IPS-NIHi11 (cell line): ENCODE measurements around the gene MED25.

Experiments
- DNase-seq: peaks from one replicate; pipeline ENCODE4 v3.0.0; 2012; ENCODE audit warnings: mixed read lengths, low spot score

The MED25 gene

GRCh38 chr19:49799271-49799797 lies 18.8 kb upstream of the MED25 start:
- DNase-seq = no peak

GRCh38 chr19:49799798-49800376 lies 18.2 kb upstream of the MED25 start:
- DNase-seq = peak; percentile 77

DNA sequence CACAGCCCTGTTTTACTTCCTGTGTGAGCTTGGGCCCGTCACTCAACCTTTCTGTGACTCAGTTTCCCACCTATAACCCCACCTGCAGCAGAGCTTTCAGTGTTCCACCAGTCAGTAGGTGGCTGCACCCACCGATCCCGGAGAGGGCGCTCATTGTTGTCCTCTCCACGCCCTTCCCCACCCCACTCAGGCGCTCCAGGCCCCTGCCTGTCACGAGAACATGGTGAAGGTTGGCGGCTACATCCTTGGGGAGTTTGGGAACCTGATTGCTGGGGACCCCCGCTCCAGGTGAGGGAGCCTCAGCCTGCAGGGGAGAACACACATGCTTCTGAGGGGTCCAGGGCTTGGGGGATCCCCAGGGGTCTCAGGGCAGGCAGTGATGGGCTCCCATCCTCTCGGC lies 17.3 kb upstream of the MED25 start:
- no peak for DNase-seq

DNA sequence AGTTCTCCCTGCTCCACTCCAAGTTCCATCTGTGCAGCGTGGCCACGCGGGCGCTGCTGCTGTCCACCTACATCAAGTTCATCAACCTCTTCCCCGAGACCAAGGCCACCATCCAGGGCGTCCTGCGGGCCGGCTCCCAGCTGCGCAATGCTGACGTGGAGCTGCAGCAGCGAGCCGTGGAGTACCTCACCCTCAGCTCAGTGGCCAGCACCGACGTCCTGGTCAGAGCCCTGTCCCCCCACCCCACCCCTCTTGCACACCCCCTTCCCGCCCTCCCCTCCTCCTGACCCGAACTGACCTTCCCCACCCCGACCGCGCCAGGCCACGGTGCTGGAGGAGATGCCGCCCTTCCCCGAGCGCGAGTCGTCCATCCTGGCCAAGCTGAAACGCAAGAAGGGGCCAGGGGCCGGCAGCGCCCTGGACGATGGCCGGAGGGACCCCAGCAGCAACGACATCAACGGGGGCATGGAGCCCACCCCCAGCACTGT lies 16.6 kb upstream of the MED25 start:
- DNase-seq = no peak

GRCh38 chr19:49801966-49802661 lies 16.0 kb upstream of the MED25 start:
- DNase-seq = peak; percentile 91

- no peak for DNase-seq
Observed at GRCh38 chr19:49802836-49803528, 15.1 kb upstream of the MED25 start.

- DNase-seq = no peak
Observed at GRCh38 chr19:49803529-49803856, 14.6 kb upstream of the MED25 start.

GRCh38 chr19:49805822-49806619 lies 12.1 kb upstream of the MED25 start:
- no peak for DNase-seq

DNA sequence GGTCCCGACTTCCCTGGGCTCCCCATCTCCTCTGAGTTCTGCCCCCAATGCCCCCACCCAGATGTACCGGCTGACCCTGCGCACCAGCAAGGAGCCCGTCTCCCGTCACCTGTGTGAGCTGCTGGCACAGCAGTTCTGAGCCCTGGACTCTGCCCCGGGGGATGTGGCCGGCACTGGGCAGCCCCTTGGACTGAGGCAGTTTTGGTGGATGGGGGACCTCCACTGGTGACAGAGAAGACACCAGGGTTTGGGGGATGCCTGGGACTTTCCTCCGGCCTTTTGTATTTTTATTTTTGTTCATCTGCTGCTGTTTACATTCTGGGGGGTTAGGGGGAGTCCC lies 11.5 kb upstream of the MED25 start:
- DNase-seq = no peak

DNA sequence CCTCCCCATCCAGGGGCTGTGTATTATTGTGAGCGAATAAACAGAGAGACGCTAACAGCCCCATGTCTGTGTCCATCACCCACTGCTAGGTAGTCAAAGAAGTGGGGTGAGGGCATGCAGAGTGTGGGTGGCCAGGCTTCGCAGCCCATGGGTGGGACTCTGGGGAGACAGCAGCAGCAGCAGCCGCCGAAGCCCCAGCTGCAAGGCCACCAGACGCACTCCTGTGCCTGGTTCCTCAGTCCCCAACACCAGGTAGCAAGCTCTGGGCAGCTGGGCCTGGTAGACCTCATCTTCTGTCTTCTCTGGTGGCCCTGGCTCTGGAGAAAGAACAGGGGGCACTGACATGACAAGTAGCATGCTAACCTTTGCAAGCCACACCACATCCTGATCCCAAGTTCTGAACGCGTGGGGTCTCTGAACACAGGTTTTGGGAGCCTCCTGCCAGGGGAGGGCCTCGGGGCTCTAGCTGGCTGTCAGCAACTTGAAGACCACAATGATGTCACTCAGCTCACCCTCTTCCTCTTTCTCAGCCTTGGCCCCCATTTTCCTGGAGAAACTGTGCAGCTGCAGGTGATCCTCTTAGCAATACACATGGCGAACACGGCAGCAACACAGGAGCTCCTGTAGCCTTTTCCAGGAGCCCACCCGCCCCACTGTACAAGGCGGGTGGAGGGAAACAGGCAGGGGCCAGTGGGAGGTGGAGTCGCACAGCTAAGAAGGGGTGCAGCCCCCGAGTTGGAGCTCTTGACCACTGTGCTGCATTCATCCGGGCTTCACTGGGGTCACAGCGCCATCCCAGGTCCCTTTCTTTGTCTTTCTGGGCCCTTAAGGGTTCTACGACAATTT lies 10.8 kb upstream of the MED25 start:
- DNase-seq = no peak

DNA sequence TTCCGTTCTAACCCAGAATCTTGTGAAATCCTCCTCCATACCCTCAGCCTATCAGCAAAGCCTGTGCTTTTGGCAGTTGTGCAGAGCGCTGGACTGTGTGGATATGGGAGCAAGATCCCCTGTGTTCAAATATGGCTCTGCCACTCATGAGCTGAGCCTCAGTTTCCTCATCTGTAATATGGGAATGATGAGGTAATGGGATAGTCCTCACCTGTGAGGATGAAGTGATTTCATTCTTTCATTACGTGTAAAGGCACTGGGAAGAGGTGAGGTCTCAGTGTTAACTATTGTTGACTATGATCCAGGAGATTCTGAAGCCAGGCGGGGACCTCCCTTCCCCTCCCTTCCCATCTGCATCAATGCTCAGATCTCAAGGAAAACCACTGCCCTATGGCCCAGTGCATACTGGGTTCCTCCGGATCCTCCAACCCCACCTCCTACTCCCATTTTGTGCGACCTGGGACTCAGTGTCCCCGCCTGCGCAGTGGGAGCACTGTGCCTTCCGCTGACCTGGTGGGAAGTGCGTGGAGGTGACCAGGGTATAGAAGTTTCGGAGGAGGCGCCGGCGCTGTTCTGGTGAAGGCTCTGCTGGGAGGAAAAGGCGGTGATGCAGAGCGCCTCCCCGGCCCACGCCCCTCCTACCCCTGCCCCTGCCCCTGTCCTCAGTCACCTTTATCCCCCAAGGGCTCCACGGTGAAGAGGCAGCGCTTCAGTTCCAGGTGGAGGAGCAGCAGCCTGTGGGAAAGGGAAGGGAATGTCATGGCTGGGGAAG lies 10.0 kb upstream of the MED25 start:
- no peak for DNase-seq

GRCh38 chr19:49808711-49809159 lies 9.4 kb upstream of the MED25 start:
- peak; percentile 97 for DNase-seq

DNA sequence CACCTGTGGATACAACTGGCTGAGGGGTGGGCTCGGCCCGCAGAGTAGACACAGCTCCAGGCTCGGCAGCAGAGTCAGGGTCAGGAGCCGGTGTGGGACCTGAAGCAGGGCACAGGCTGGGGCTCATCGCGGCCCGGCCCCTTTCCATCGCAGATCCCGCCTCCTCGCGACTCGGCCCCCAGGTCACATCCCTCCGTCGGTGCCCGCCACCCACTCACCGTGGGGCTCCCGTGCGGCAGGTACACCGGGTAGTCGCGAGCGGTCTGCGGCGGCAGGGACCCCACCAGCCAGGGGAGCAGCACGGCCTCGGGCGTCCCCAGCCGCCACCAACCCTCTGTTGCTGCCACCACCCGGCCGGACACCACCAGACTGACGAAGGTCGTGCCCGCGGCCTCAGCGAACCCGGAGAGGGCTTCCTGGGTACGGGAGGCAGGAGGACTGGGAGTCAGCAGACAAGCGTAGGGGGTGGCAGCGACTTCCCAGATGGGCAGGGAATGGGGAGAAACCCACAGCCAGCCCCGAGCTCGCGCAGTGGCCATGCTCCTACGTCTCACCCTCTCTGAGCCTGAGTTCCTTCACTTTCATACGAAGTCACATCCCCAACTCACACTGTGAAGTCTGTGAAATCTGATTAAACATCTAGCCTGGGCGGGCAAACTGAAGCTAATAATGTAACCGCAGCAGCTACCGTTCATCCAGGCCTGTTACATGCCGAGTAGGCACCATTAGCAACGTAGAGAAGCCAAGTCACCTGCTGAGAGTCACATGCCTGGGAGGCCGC lies 8.7 kb upstream of the MED25 start:
- no peak for DNase-seq

- DNase-seq = no peak
Observed at GRCh38 chr19:49809941-49810389, 8.1 kb upstream of the MED25 start.

DNA sequence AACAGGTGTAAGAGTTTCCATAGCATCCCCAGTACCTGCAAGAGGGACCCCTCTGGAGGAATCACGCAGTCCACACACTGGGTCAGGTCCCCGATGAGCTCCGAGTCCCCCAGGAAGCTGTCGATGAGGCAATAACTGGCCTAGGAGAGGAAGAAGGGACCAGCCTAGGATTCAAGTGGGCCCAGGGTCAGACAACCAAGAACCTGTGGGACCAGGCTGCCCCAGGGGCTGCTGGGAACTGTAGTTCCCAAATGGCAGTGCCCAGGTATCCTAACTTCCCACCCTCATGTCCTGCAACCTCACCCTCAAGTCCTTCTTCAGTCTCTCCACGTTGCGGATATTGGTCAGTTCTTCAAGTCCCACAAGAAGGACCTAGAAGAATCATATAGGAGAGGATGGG lies 6.8 kb upstream of the MED25 start:
- DNase-seq = no peak

GRCh38 chr19:49812452-49812996 lies 5.6 kb upstream of the MED25 start:
- no peak for DNase-seq

DNA sequence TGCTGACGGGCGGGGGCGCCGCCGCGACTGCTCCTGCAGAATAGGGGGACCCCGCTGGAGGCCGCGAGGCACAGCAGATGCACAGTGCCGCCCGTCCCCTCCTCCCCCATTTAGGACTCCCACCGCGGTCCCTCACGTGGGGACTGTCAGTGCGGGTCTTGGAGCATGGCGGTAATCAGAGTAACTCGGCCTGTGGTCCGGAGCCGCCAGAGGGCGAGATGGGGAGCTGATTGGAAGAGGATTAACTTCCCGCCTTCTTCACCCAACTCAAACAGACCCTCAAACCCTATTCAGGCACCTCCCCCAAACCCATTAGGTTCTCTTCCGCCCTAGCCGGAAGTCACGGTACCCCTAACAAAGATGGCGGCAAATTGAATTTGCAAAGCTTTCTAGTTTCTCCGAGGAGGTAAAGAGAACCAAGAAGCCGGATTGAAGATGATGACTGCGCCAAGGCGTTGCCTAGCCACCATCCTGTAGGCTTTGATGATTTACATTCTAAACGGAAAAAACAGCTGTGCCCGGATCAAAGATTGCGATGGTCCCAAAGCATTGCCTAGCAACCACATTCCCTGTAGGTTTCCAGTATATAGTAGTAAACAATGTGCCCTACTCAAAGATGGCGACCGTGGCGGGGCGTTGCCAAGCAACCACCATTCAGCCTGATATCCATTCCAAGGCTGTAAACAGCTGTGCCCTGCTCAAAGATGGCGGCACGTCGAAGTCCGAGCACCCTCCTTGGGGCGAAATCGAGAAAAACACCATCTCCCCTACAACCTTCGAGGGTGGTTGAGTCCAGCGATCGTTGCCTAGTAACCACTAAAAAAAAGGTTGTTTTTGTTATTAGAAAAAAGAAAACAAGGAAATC lies 4.9 kb upstream of the MED25 start, which contains the start of gene FUZ:
Gene FUZ (minus strand): TSS at position 296 of the 865 bp plus-strand sequence. CDS start 186 bp downstream, at position 110.
- peak; percentile 84 for DNase-seq

- no peak for DNase-seq
Observed at GRCh38 chr19:49814010-49814409, 4.1 kb upstream of the MED25 start.
